H9 (cell line): ENCODE data around the gene HOXC10. TPM values are rescaled to one million over a fixed set of nuclear protein-coding genes. Genes with fewer than 3 reads are reported as not detected.

Experiments used
- DNase-seq: peaks from one replicate; pipeline ENCODE4 v3.0.0-alpha.2; 2017
- H2AFZ ChIP-seq: one replicate; pipeline ENCODE4 v1.6.1; 2013; ENCODE audit warnings: mild to moderate bottlenecking, low read length, control low read depth, moderate library complexity
- H2AK5ac ChIP-seq: 2 replicates; pipeline ENCODE4 v1.6.1; 2013; ENCODE audit warnings: low read length, control low read depth, mixed read lengths; ENCODE audit not compliant: insufficient read length
- H2BK120ac ChIP-seq: one replicate; pipeline ENCODE4 v1.6.1; 2013; ENCODE audit warnings: low read depth, mild to moderate bottlenecking, low read length, control low read depth, inconsistent platforms; ENCODE audit not compliant: poor library complexity, severe bottlenecking
- H2BK12ac ChIP-seq: 2 replicates; pipeline ENCODE4 v1.6.1; 2013; ENCODE audit warnings: low read length, control low read depth, mixed read lengths, low read depth; ENCODE audit not compliant: insufficient read length
- H2BK15ac ChIP-seq: 2 replicates; pipeline ENCODE4 v1.6.1; 2013; ENCODE audit warnings: low read depth, low read length, control low read depth
- H2BK20ac ChIP-seq: one replicate; pipeline ENCODE4 v1.6.1; 2013; ENCODE audit warnings: low read depth, mild to moderate bottlenecking, low read length, control low read depth, inconsistent platforms; ENCODE audit not compliant: poor library complexity, severe bottlenecking
- H2BK5ac ChIP-seq: 2 replicates; pipeline ENCODE4 v1.6.1; 2013; ENCODE audit warnings: low read length, control low read depth, mixed read lengths; ENCODE audit not compliant: insufficient read length
- H3K14ac ChIP-seq: 2 replicates; pipeline ENCODE4 v1.6.1; 2013; ENCODE audit warnings: low read length, control low read depth; ENCODE audit not compliant: insufficient read depth
- H3K18ac ChIP-seq: 2 replicates; pipeline ENCODE4 v1.6.1; 2013; ENCODE audit warnings: low read depth, mild to moderate bottlenecking, mixed read lengths, low read length, control low read depth; ENCODE audit not compliant: insufficient read length
- H3K23ac ChIP-seq: 2 replicates; pipeline ENCODE4 v1.6.1; 2013; ENCODE audit warnings: low read length, control low read depth, mixed read lengths, low read depth; ENCODE audit not compliant: insufficient read length
- H3K23me2 ChIP-seq: 2 replicates; pipeline ENCODE4 v1.6.1; 2013; ENCODE audit warnings: low read depth, mild to moderate bottlenecking, mixed read lengths, low read length, control low read depth; ENCODE audit not compliant: insufficient read length, poor library complexity, severe bottlenecking
- H3K27ac ChIP-seq: 2 replicates; pipeline ENCODE4 v1.5.1; 2013; ENCODE audit warnings: low read length, control low read depth, mixed read lengths, low read depth; ENCODE audit not compliant: insufficient read length
- H3K27me3 ChIP-seq: 2 replicates; pipeline ENCODE4 v1.6.1; 2013; ENCODE audit warnings: low read length, control low read depth, inconsistent platforms; ENCODE audit not compliant: insufficient read depth
- H3K4ac ChIP-seq: 2 replicates; pipeline ENCODE4 v1.6.1; 2013; ENCODE audit warnings: low read depth, mild to moderate bottlenecking, control low read depth, inconsistent platforms, low read length, moderate library complexity
- H3K4me1 ChIP-seq: 2 replicates; pipeline ENCODE4 v1.6.1; 2013; ENCODE audit warnings: low read length, control low read depth, inconsistent platforms; ENCODE audit not compliant: insufficient read depth
- H3K4me2 ChIP-seq: 2 replicates; pipeline ENCODE4 v1.6.1; 2013; ENCODE audit warnings: low read length, control low read depth, mixed read lengths; ENCODE audit not compliant: insufficient read length, insufficient read depth
- H3K56ac ChIP-seq: 2 replicates; pipeline ENCODE4 v1.6.1; 2013; ENCODE audit warnings: low read depth, mild to moderate bottlenecking, mixed read lengths, low read length, control low read depth; ENCODE audit not compliant: insufficient read length
- H3K79me1 ChIP-seq: 2 replicates; pipeline ENCODE4 v1.6.1; 2013; ENCODE audit warnings: low read depth, mild to moderate bottlenecking, moderate library complexity, low read length, control low read depth, inconsistent platforms; ENCODE audit not compliant: insufficient read depth, poor library complexity, severe bottlenecking
- H3K79me2 ChIP-seq: 2 replicates; pipeline ENCODE4 v1.6.1; 2013; ENCODE audit warnings: low read length, control low read depth, inconsistent platforms; ENCODE audit not compliant: insufficient read depth
- H3K9ac ChIP-seq: 2 replicates; pipeline ENCODE4 v1.6.1; 2013; ENCODE audit warnings: low read length, control low read depth, mixed read lengths; ENCODE audit not compliant: insufficient read length; ENCODE audit errors: extremely low read depth
- H3K9me3 ChIP-seq: one replicate; pipeline ENCODE4 v1.6.1; 2013; ENCODE audit warnings: low read depth, low read length, inconsistent platforms; ENCODE audit not compliant: control insufficient read depth
- H3T11ph ChIP-seq: one replicate; pipeline ENCODE4 v1.6.1; 2013; ENCODE audit warnings: mild to moderate bottlenecking, low read length, control low read depth, inconsistent platforms
- H4K20me1 ChIP-seq: one replicate; pipeline ENCODE4 v1.6.1; 2013; ENCODE audit not compliant: control insufficient read depth, insufficient read length, insufficient read depth
- H4K5ac ChIP-seq: 2 replicates; pipeline ENCODE4 v1.6.1; 2013; ENCODE audit warnings: low read depth, mild to moderate bottlenecking, mixed read lengths, low read length, control low read depth; ENCODE audit not compliant: insufficient read length
- H4K8ac ChIP-seq: replicated peaks from 2 replicates; pipeline ENCODE4 v1.6.1; 2013; ENCODE audit warnings: low read length, control low read depth, mixed read lengths, low read depth; ENCODE audit not compliant: insufficient read length
- H4K91ac ChIP-seq: 2 replicates; pipeline ENCODE4 v1.6.1; 2013; ENCODE audit warnings: low read depth, mild to moderate bottlenecking, moderate library complexity, mixed read lengths, low read length, control low read depth; ENCODE audit not compliant: insufficient read length
- H3K27ac Mint-ChIP-seq, 3 experiments: 2 replicates in 2 of 3; 3 replicates in 1 of 3; pipeline ENCODE4 v1.8.0; 2020 to 2021; ENCODE audit warnings: mixed read lengths in 3 of 3, mild to moderate bottlenecking in 1 of 3, moderate library complexity in 1 of 3
- H3K27me3 Mint-ChIP-seq: 2 replicates; pipeline ENCODE4 v1.8.0; 2021; ENCODE audit warnings: low read depth, mild to moderate bottlenecking, moderate library complexity, mixed read lengths
- H3K36me3 Mint-ChIP-seq, 3 experiments: 2 replicates in 2 of 3; 3 replicates in 1 of 3; pipeline ENCODE4 v1.8.0; 2020 to 2021; ENCODE audit warnings: low read depth in 3 of 3, mixed read lengths in 3 of 3; ENCODE audit not compliant: insufficient read depth in 1 of 3
- H3K4me1 Mint-ChIP-seq, 2 experiments: 2 replicates each; pipeline ENCODE4 v1.8.0; 2020; ENCODE audit warnings: mixed read lengths in 2 of 2
- H3K4me3 Mint-ChIP-seq, 2 experiments: 2 replicates in 1 of 2; 3 replicates in 1 of 2; pipeline ENCODE4 v1.8.0; 2020 to 2021; ENCODE audit warnings: mild to moderate bottlenecking in 2 of 2, mixed read lengths in 2 of 2, moderate library complexity in 1 of 2
- H3K9me3 Mint-ChIP-seq, 2 experiments: 2 replicates in 1 of 2; 3 replicates in 1 of 2; pipeline ENCODE4 v1.8.0; 2020; ENCODE audit warnings: mild to moderate bottlenecking in 2 of 2, mixed read lengths in 2 of 2, moderate library complexity in 1 of 2
- CTCF ChIP-seq: fragments of 200-600 bp; sonication (generic); conservative IDR thresholded peaks from 3 replicates; pipeline ENCODE4 v1.8.0; 2021; ENCODE audit warnings: antibody characterized with exemption, mild to moderate bottlenecking
- WGBS: extraction: QIAGEN DNeasy Blood & Tissue Kit; methylation state at CpG from one replicate; pipeline ENCODE4 v1.1.7; 2013; ENCODE audit warnings: missing lambda C conversion rate, low lambda C conversion rate, mixed read lengths; ENCODE audit not compliant: insufficient read length; ENCODE audit errors: extremely low coverage; 5-methylcytosine and 5-hydroxymethylcytosine counted together
- total RNA-seq: library from RNA; stranded (reverse); gene quantifications from 2 replicates; pipeline ENCODE4 v1.2.1, GENCODE V29; 2021

HOXC10 gene
- total RNA-seq, 1 experiment from 2014 or later, result not detected

GRCh38 chr12:53981634-53982565, 3.0 kb upstream of the HOXC10 start:
- H3K4ac ChIP-seq, result no peak overlapping the region
- DNase-seq, result no peak

More at GRCh38 chr12:53981634-53982565, 3.0 kb upstream of the HOXC10 start:
- Mint-ChIP-seq H3K4me1 (peaks cover 3 to 12% of the 10 kb centered on the region in 2 experiments; a peak in 2 of 4 replicates), H3K9me3 (peaks cover 9 to 20% of the 10 kb centered on the region in 2 experiments; a peak in 4 of 5 replicates), H3K4me3 (no peak overlapping the region), H3K27me3 (peaks cover 100% of the 10 kb centered on the region), H3K36me3 (no peaks in the 10 kb centered on the region; a peak in 2 of 7 replicates), H3K27ac (no peak overlapping the region)
- no peak for TF ChIP-seq CTCF
- no peak overlapping the region for H3T11ph ChIP-seq
- peaks cover 94% of the 10 kb centered on the region for H3K27me3 ChIP-seq
- H2BK12ac ChIP-seq, result no peak overlapping the region
- H4K8ac ChIP-seq, result no peak overlapping the region
- no peak overlapping the region for H2BK120ac ChIP-seq
- no peaks in the 10 kb centered on the region for H4K20me1 ChIP-seq
- no peak overlapping the region for H3K14ac ChIP-seq
- no peaks in the 10 kb centered on the region for H3K23me2 ChIP-seq
- no peak overlapping the region for H2BK20ac ChIP-seq
- no peak overlapping the region for H2AK5ac ChIP-seq
- H4K5ac ChIP-seq, result no peak overlapping the region
- no peaks in the 10 kb centered on the region for H3K79me2 ChIP-seq
- WGBS, result no CpG with 5 or more reads among the region's 30 CpGs
- no peak overlapping the region for H4K91ac ChIP-seq
- no peaks in the 10 kb centered on the region for H3K9me3 ChIP-seq
- H2AFZ ChIP-seq, result no peak overlapping the region
- H3K56ac ChIP-seq, result no peak overlapping the region
- H3K79me1 ChIP-seq, result no peaks in the 10 kb centered on the region
- H2BK15ac ChIP-seq, result no peak overlapping the region
- H3K27ac ChIP-seq, result no peak overlapping the region
- H3K4me2 ChIP-seq, result no peak overlapping the region
- no peak overlapping the region for H2BK5ac ChIP-seq
- H3K18ac ChIP-seq, result no peak overlapping the region
- H3K23ac ChIP-seq, result no peak overlapping the region
- no peak overlapping the region for H3K9ac ChIP-seq
- no peaks in the 10 kb centered on the region for H3K4me1 ChIP-seq
